Choroid plexus epithelial cell (primary cell): Measurements from ENCODE around the gene DPF3.

Experiments
- DNase-seq: peaks from one replicate; pipeline ENCODE4 v3.0.0-alpha.2; 2010; ENCODE audit warnings: low read depth
- H3K4me3 ChIP-seq: 2 replicates; pipeline ENCODE4 v1.5.1; 2011; ENCODE audit warnings: low read depth, mild to moderate bottlenecking, control low read depth, low read length, moderate library complexity
- CTCF ChIP-seq: conservative IDR thresholded peaks from 2 replicates; pipeline ENCODE4 v1.5.1; 2011; ENCODE audit warnings: low read depth, mild to moderate bottlenecking, control low read depth, inconsistent platforms, low read length, moderate library complexity

The DPF3 gene

DNA sequence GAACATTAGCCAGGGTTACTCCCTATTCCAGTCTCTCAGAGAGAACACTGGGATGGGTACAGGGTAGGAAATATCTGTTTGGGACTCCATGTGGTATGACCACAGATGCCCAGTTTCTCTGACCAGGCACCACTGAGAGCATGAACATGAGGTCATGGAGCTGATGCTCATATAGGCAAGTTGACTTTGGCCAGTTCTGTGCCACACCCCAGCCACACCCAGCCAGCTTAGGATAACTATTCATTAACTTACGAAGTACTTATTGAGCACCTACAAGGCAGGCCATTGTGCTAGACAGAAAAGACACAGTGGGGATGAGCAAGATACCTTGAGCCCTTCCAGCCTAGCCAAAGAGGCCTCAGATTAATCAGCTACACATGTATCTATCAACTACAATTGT is 262.5 kb downstream of the DPF3 start:
- no peak for TF ChIP-seq CTCF
- no peak for DNase-seq
- no peak overlapping the region for H3K4me3 ChIP-seq

DNA sequence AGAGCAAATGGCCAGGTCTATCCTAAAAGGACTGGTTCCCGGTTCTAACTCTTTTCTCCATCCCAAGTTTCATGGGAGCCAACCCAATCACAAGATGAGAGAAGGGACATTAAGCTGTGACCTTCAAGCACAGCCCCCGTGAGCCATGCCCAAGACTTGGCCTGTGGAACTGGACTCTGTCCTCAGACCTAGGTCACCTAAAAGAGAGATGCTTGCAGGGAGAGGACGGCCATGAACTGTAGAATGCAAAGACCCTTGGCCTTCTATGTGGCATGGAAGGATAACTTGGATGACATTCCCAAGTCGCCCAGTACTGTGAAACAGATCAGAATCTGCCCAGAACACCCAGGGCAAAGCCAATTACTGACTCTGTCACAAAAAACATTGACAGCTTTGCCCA is 263.5 kb downstream of the DPF3 start:
- no peak for DNase-seq
- TF ChIP-seq CTCF, result no peak
- H3K4me3 ChIP-seq, result no peak overlapping the region

DNA sequence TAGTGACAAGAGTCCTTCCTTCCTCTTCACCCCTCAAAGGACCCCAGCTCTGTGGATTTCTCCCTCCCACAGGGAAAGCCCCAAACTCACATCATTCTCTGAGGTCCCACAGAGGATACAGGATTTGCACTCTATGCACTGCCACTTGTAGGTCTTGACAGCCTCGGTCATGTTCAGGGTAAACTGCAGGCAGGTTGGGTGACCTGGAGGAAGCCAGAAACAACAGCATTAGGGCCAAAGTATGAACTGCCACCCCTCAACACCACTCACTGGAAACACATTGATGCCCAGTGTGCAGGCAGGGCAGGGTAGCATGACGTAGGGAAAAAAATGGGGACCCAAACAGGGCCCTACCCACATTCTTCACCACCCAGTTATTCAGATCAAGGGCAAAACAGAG is 264.4 kb downstream of the DPF3 start:
- H3K4me3 ChIP-seq, result no peak overlapping the region
- no peak for DNase-seq
- no peak for TF ChIP-seq CTCF

GRCh38 chr14:72625689-72626088 is 268.2 kb downstream of the DPF3 start:
- TF ChIP-seq CTCF, result no peak
- no peak for DNase-seq
- H3K4me3 ChIP-seq, result no peak overlapping the region

GRCh38 chr14:72621387-72622065 is 272.4 kb downstream of the DPF3 start:
- H3K4me3 ChIP-seq, result no peak overlapping the region
- no peak for TF ChIP-seq CTCF

DNA sequence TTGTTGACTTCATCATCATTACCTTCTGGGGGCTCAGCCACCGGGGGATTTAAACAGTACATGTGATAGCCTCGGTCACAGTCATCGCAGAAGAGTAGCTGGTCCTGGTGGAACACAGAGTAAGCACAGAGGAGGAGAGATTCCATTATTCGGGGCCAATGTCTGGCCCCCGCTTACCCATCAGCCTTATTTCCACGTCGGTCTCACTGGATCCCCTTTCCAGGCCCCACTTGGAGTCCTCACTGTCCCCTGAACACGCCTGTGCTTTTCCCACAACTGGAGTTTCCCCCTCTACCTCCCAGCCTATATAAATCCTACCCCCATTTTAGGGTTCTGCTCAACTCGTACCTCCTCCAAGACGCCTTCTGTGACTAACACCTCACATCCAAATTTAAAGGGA is 274.0 kb downstream of the DPF3 start:
- TF ChIP-seq CTCF, result no peak
- no peak for DNase-seq
- no peak overlapping the region for H3K4me3 ChIP-seq

More at GRCh38 chr14:72621387-72622065, 272.4 kb downstream of the DPF3 start:
- DNase-seq, result no peak

DNA sequence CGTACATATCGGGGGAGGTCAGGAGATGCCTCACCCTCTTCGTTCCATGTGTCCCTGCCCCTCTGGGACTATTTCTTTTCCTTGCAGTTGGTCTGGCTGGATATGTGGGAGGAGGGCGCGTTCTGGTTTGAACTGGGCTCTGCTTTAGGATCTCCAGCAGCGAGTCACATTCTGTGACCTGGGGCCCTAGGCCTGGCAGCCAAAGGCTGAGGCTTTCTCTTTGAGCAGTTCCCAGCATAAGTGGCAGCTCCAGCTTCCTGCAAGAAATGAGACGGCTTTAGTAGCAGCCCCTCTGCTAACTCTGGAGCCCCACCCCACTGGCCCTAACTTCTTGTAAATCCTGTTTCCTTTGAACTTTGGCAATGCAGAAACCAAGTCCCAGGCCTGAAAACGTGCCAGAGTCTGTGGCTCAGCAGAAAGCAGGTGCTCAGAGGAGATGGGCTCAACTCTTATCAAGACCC is 274.8 kb downstream of the DPF3 start:
- H3K4me3 ChIP-seq, result no peak overlapping the region
- no peak for TF ChIP-seq CTCF
- DNase-seq, result no peak
